Trophoblast cell (in vitro differentiated cells and primary cell): ENCODE results near the gene SLC45A2.
A peak's percentile ranks its signal among the peaks of the same experiment; 100 is the strongest.

Experiments
- DNase-seq, 2 donors: peaks; one replicate each; pipeline ENCODE4 v3.0.0-alpha.2; 2016
- H2AFZ ChIP-seq: 2 replicates; pipeline ENCODE4 v1.6.1; 2013; ENCODE audit warnings: low read length, moderate library complexity, mild to moderate bottlenecking; ENCODE audit not compliant: insufficient read depth, poor library complexity
- H2AK5ac ChIP-seq: 2 replicates; pipeline ENCODE4 v1.6.1; 2013; ENCODE audit warnings: mild to moderate bottlenecking, low read length
- H2BK120ac ChIP-seq: 2 replicates; pipeline ENCODE4 v1.6.1; 2013; ENCODE audit warnings: low read length, mild to moderate bottlenecking, moderate library complexity; ENCODE audit not compliant: insufficient read depth, poor library complexity
- H2BK12ac ChIP-seq: 2 replicates; pipeline ENCODE4 v1.6.1; 2013; ENCODE audit warnings: mild to moderate bottlenecking, low read length, moderate library complexity
- H2BK5ac ChIP-seq: 2 replicates; pipeline ENCODE4 v1.6.1; 2013; ENCODE audit warnings: low read length, low read depth, moderate library complexity, mild to moderate bottlenecking; ENCODE audit not compliant: poor library complexity
- H3K14ac ChIP-seq: 2 replicates; pipeline ENCODE4 v1.6.1; 2013; ENCODE audit warnings: mild to moderate bottlenecking, low read length
- H3K18ac ChIP-seq: 2 replicates; pipeline ENCODE4 v1.6.1; 2013; ENCODE audit warnings: mild to moderate bottlenecking, low read length
- H3K23ac ChIP-seq: 2 replicates; pipeline ENCODE4 v1.6.1; 2013; ENCODE audit warnings: low read length
- H3K27ac ChIP-seq: 2 replicates; pipeline ENCODE4 v1.5.1; 2013; ENCODE audit warnings: low read depth, mild to moderate bottlenecking, inconsistent platforms, low read length, moderate library complexity
- H3K27me3 ChIP-seq: 2 replicates; pipeline ENCODE4 v1.6.1; 2013; ENCODE audit warnings: inconsistent platforms, mild to moderate bottlenecking, low read length, moderate library complexity; ENCODE audit not compliant: insufficient read depth
- H3K36me3 ChIP-seq, 2 experiments: 1 replicate in 1 of 2; 2 replicates in 1 of 2; pipeline ENCODE4 v1.6.1; 2013; ENCODE audit warnings: low read length in 2 of 2, mild to moderate bottlenecking in 2 of 2, moderate library complexity in 1 of 2; ENCODE audit not compliant: insufficient read depth in 2 of 2, control insufficient read depth in 1 of 2
- H3K4ac ChIP-seq: 2 replicates; pipeline ENCODE4 v1.6.1; 2013; ENCODE audit warnings: low read depth, mild to moderate bottlenecking, low read length, moderate library complexity
- H3K4me1 ChIP-seq, 2 experiments: 1 replicate in 1 of 2; 2 replicates in 1 of 2; pipeline ENCODE4 v1.6.1; 2013; ENCODE audit warnings: low read length in 2 of 2, mild to moderate bottlenecking in 2 of 2, moderate library complexity in 1 of 2; ENCODE audit not compliant: insufficient read depth in 2 of 2, control insufficient read depth in 1 of 2
- H3K4me2 ChIP-seq: 2 replicates; pipeline ENCODE4 v1.6.1; 2013; ENCODE audit warnings: inconsistent platforms, mild to moderate bottlenecking, low read length, moderate library complexity
- H3K4me3 ChIP-seq: 2 replicates; pipeline ENCODE4 v1.5.1; 2013; ENCODE audit warnings: mild to moderate bottlenecking, low read depth, low read length, inconsistent platforms
- H3K79me1 ChIP-seq: one replicate; pipeline ENCODE4 v1.6.1; 2013; ENCODE audit warnings: low read length
- H3K79me2 ChIP-seq: 2 replicates; pipeline ENCODE4 v1.6.1; 2013; ENCODE audit warnings: low read length, mild to moderate bottlenecking; ENCODE audit not compliant: control insufficient read depth, insufficient read depth, poor library complexity
- H3K9ac ChIP-seq: 2 replicates; pipeline ENCODE4 v1.6.1; 2013; ENCODE audit warnings: mild to moderate bottlenecking, low read length
- H3K9me3 ChIP-seq: 2 replicates; pipeline ENCODE4 v1.6.1; 2013; ENCODE audit warnings: low read depth, mild to moderate bottlenecking, control low read depth, inconsistent platforms, low read length; ENCODE audit not compliant: insufficient read depth
- H4K12ac ChIP-seq: 2 replicates; pipeline ENCODE4 v1.6.1; 2013; ENCODE audit warnings: low read depth, mild to moderate bottlenecking, low read length, moderate library complexity
- H4K8ac ChIP-seq: 2 replicates; pipeline ENCODE4 v1.6.1; 2013; ENCODE audit warnings: low read depth, mild to moderate bottlenecking, low read length, moderate library complexity
- H4K91ac ChIP-seq: one replicate; pipeline ENCODE4 v1.6.1; 2013; ENCODE audit warnings: low read depth, mild to moderate bottlenecking, low read length, moderate library complexity
- WGBS: extraction: QIAGEN DNeasy Blood & Tissue Kit; methylation state at CpG from one replicate; pipeline ENCODE4 v1.1.7; 2013; ENCODE audit warnings: missing lambda C conversion rate; ENCODE audit not compliant: insufficient read length, insufficient coverage; ENCODE audit errors: extremely low coverage; 5-methylcytosine and 5-hydroxymethylcytosine counted together

Gene SLC45A2

DNA sequence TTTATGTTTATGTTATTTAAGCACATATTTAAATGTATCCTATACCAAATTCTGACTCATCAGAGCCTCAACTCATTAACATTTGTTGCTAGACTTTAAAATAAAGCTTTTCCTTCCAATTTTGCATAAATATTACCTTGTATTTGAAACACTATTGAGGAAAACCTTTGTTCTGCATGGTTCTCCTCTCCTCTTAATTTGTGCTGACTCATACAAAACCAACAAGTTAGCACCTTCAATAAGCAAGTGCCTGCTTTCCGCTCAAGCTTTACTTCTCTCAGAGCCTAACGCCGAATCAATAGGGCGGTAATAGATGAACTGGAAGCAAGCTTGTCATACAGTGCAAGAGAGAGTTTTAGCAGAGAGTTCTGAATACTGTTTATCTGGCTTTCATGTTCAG is 15.5 kb upstream of the SLC45A2 start:
- H3K36me3 ChIP-seq: peaks cover 0 to 8% of the 10 kb centered on the region in 2 experiments
- H2AK5ac ChIP-seq: no peak overlapping the region
- no peak overlapping the region for H3K4me2 ChIP-seq
- H3K4ac ChIP-seq: no peak overlapping the region
- no peak overlapping the region for H3K18ac ChIP-seq
- WGBS: no CpG with 5 or more reads among the region's 4 CpGs
- H4K12ac ChIP-seq: no peak overlapping the region
- no peak overlapping the region for H3K4me3 ChIP-seq
- H2BK12ac ChIP-seq: no peak overlapping the region
- no peaks in the 10 kb centered on the region for H3K79me2 ChIP-seq
- H3K4me1 ChIP-seq: no peaks in the 10 kb centered on the region
- no peak overlapping the region for H3K9ac ChIP-seq
- no peak overlapping the region for H2AFZ ChIP-seq
- no peak overlapping the region for H3K14ac ChIP-seq
- H4K91ac ChIP-seq: no peak overlapping the region
- H4K8ac ChIP-seq: no peak overlapping the region
- no peaks in the 10 kb centered on the region for H3K9me3 ChIP-seq
- no peak overlapping the region for H3K27ac ChIP-seq
- no peak overlapping the region for H2BK5ac ChIP-seq
- H2BK120ac ChIP-seq: no peak overlapping the region
- H3K23ac ChIP-seq: no peak overlapping the region
- no peaks in the 10 kb centered on the region for H3K79me1 ChIP-seq
- H3K27me3 ChIP-seq: no peaks in the 10 kb centered on the region
- no peak for DNase-seq

DNA sequence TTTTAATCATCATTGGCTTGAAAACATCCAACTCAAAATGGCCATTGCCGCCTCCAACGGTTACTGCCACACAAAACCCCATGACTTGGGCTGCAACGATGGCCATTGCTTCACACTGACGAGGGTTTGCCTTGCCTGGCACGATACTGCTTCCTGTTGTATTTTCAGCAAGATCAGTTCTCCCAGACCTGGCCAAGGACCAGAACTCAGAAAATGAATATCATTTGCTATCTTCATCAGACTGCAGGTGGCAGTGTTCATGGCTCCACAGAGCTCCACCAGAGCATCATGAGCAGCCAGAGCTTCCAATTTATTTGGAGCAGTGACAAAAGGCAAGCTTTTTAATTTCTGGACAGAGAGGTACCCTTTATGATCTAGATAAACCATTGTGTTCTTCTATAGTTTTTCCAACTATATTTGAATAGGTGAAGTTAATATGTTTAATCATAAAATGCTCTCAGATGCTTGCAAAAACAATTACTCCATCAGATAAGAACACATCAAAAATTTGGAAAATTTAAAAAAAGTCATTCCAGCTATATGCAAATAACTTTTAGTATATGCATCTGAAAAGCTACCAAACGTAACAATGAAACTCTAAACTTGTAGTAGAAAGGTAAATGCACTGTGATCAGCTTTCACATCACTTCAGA is 13.0 kb upstream of the SLC45A2 start:
- Histone ChIP-seq H2AK5ac (no peak overlapping the region), H3K27me3 (no peaks in the 10 kb centered on the region), H3K18ac (no peak overlapping the region), H3K9me3 (no peaks in the 10 kb centered on the region), H4K8ac (no peak overlapping the region), H2BK120ac (no peak overlapping the region), H3K23ac (no peak overlapping the region), H3K79me2 (no peaks in the 10 kb centered on the region), H3K9ac (no peak overlapping the region), H3K14ac (no peak overlapping the region), H2BK12ac (no peak overlapping the region), H3K4me3 (no peak overlapping the region), H3K27ac (no peak overlapping the region), H2AFZ (no peak overlapping the region), H3K79me1 (no peaks in the 10 kb centered on the region), H3K36me3 (peaks cover 0 to 2% of the 10 kb centered on the region in 2 experiments), H3K4ac (no peak overlapping the region), H4K12ac (no peak overlapping the region), H3K4me1 (no peaks in the 10 kb centered on the region), H3K4me2 (no peak overlapping the region), H2BK5ac (no peak overlapping the region), H4K91ac (no peak overlapping the region)
- DNase-seq: peak; percentile 15 to 71
- WGBS: no CpG with 5 or more reads among the region's 6 CpGs

DNA sequence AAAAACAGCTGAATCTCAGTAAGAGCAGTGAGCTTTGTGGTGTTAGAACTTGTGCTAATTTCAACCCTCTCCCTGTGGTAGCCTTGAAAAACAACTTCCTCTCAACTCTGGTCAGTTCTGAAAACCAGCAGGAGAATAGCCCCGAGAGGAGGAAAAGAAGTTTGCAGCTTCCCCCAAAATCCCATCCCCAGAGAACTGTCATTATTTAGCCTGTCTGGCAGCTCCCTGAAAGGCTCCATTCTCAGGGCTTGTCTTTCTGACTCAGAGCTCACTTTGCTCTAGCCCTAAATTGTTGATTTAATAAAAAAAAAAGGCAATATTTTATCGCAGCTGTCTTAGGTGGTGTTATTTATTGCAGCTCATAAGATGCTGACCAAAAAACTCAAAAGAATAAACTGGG is 11.4 kb upstream of the SLC45A2 start:
- no peak for DNase-seq
- Histone ChIP-seq H2AK5ac (no peak overlapping the region), H4K8ac (no peak overlapping the region), H4K12ac (no peak overlapping the region), H3K36me3 (no peaks in the 10 kb centered on the region), H3K27me3 (no peaks in the 10 kb centered on the region), H3K9me3 (no peaks in the 10 kb centered on the region), H3K23ac (no peak overlapping the region), H3K14ac (no peak overlapping the region), H3K4me1 (no peaks in the 10 kb centered on the region), H4K91ac (no peak overlapping the region), H2BK12ac (no peak overlapping the region), H2AFZ (no peak overlapping the region), H3K4ac (no peak overlapping the region), H2BK120ac (no peak overlapping the region), H3K27ac (no peak overlapping the region), H3K9ac (no peak overlapping the region), H3K18ac (no peak overlapping the region), H3K79me1 (no peaks in the 10 kb centered on the region), H3K4me2 (no peak overlapping the region), H2BK5ac (no peak overlapping the region), H3K79me2 (no peaks in the 10 kb centered on the region), H3K4me3 (no peak overlapping the region)
- WGBS: no CpG with 5 or more reads among the region's 2 CpGs

DNA sequence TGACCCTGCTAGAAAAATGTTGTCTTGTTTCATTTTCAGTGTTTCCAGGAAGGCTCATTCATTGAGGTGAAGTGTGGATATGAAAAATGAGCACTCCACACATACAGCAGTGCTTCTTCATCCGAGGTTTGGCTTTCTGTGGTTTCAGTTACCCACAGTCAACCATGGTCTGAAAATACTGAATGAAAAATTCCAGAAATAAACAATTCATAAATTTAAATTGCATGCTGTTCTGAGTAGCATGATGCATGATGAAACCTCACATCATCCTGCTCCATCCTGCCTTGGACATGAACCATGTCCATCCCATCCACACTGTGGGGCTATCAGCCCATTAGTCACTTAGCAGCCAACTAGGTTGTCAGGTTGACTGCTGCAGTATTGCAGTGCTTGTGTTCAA is 10.4 kb upstream of the SLC45A2 start:
- no peak overlapping the region for H3K4me2 ChIP-seq
- DNase-seq: no peak
- H3K79me2 ChIP-seq: no peaks in the 10 kb centered on the region
- no peak overlapping the region for H2AFZ ChIP-seq
- H3K9me3 ChIP-seq: no peaks in the 10 kb centered on the region
- no CpG with 5 or more reads among the region's 1 CpG for WGBS
- H2BK120ac ChIP-seq: no peak overlapping the region
- H4K8ac ChIP-seq: no peak overlapping the region
- no peaks in the 10 kb centered on the region for H3K4me1 ChIP-seq
- H3K18ac ChIP-seq: no peak overlapping the region
- no peaks in the 10 kb centered on the region for H3K36me3 ChIP-seq
- no peak overlapping the region for H2BK5ac ChIP-seq
- H4K91ac ChIP-seq: no peak overlapping the region
- H3K4ac ChIP-seq: no peak overlapping the region
- H3K27ac ChIP-seq: no peak overlapping the region
- H4K12ac ChIP-seq: no peak overlapping the region
- no peaks in the 10 kb centered on the region for H3K79me1 ChIP-seq
- no peak overlapping the region for H3K4me3 ChIP-seq
- H3K14ac ChIP-seq: no peak overlapping the region
- no peaks in the 10 kb centered on the region for H3K27me3 ChIP-seq
- no peak overlapping the region for H2AK5ac ChIP-seq
- no peak overlapping the region for H2BK12ac ChIP-seq
- no peak overlapping the region for H3K23ac ChIP-seq
- H3K9ac ChIP-seq: no peak overlapping the region
